ENCODE results near the gene CABP4. TPM values are rescaled to one million over a fixed set of nuclear protein-coding genes. Genes with fewer than 3 reads are reported as not detected.
"Not testable (repeated sequence)": the region's sequence is repeated elsewhere in the genome, so short reads cannot be mapped to it uniquely, and the experiment has no call there.

Gene CABP4
- total RNA-seq, 1 donor, result not detected

DNA sequence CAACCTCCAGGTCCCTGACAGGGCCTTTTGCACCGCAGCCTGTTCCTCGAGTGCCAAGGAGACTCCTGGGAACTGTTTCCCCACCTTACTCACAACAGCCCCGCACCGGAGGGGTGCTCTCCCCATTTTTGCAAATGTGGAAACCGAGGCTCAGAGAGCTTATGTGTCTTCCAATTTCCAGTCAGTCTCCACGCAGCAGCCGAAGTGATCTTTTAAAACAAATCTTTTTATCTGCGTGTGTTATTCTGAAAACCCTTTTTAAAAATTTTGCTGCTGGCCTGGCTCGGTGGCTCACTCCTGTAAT, 14.3 kb downstream of the CABP4 start:
- no peak for TF ChIP-seq CTCF (IDR thresholded peaks at IDR 0.05; ENCODE audit: extremely low read depth, low read depth, low read length)

DNA sequence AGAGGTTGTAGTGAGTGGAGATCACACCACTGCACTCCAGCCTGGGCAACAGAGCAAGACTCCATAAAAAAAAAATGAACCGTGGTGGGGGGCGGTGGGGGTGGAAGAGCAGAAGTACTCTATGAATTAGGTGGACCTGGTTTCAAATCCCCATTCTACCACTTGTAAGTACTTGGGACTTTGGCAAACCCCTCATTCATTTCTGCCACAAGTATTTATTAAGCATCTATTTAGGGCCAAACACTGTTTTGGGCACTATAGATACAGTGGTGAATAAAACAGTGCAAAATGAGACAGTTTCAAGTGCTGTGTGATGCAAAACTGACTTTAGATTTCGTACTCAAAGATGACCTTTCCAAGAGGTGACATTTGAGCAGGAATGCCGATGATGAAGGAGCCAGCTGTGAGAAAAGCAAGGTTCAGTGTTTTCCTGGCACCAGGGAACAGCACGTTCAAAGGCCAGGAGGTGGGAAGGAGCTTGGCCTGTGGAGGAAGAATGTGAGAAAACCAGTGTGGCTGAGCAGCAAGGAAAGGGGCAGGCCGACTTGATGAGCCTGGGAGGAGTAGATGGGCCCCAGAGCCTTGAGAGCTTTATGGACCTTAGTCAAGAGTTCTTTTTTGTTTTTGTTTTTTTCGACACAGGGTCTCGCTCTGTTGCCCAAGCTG, 15.3 kb downstream of the CABP4 start:
- no peaks in the 10 kb centered on the region for H3K27me3 ChIP-seq (ENCODE audit: insufficient read depth, low read length)
- DNase-seq (ENCODE audit: insufficient read length, low spot score, missing footprints), result peak; percentile 65

More for the DNA sequence above, 14.3 kb downstream of the CABP4 start:
- no peak for DNase-seq (ENCODE audit: insufficient read length, low spot score, missing footprints)
- Histone ChIP-seq H3K27ac (ENCODE audit: low read depth, low read length) (peak overlapping the region; percentile 84), H3K9me3 (ENCODE audit: low read depth, low read length) (no peaks in the 10 kb centered on the region), H3K36me3 (ENCODE audit: insufficient read depth, low read length) (no peaks in the 10 kb centered on the region), H3K27me3 (ENCODE audit: insufficient read depth, low read length) (no peaks in the 10 kb centered on the region), H4K20me1 (ENCODE audit: insufficient read depth, low read length) (no peaks in the 10 kb centered on the region), H2AFZ (ENCODE audit: low read length) (peak overlapping the region; percentile 99), H3K79me2 (ENCODE audit: insufficient read depth, low read length) (peaks cover 10% of the 10 kb centered on the region), H3K4me3 (ENCODE audit: insufficient read depth, low read length) (peak overlapping the region; percentile 86), H3K4me1 (ENCODE audit: insufficient read depth, low read length) (peaks cover 17% of the 10 kb centered on the region), H3K4me2 (ENCODE audit: insufficient read depth, low read length) (peak overlapping the region; percentile 96)

DNA sequence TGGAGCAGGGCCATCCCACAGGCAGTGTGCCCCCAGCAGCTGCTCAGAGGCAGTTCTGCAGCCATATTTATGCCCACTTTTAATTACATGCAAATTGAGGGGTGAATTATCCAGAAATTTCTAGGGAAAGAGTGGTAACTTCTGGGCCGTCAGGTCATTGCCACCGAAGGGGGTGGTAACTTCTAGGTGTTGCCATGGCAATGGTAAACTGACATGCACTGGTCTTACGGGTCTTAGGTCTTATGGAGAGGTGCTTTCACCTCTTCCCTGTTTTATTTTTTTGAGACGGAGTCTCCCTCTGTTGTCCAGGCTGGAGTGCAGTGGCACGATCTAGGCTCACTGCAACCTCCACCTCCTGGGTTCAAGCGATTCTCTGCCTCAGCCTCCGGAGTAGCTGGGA, 17.7 kb downstream of the CABP4 start:
- no peak overlapping the region for H2AFZ ChIP-seq (ENCODE audit: low read length)
- no peak for DNase-seq (ENCODE audit: insufficient read length, low spot score, missing footprints)
- H3K4me1 ChIP-seq (ENCODE audit: insufficient read depth, low read length), result peaks cover 10% of the 10 kb centered on the region
- H3K79me2 ChIP-seq (ENCODE audit: insufficient read depth, low read length), result peaks cover 6% of the 10 kb centered on the region
- H3K9me3 ChIP-seq (ENCODE audit: low read depth, low read length), result no peaks in the 10 kb centered on the region
- H3K4me2 ChIP-seq (ENCODE audit: insufficient read depth, low read length), result no peak overlapping the region
- H3K36me3 ChIP-seq (ENCODE audit: insufficient read depth, low read length), result no peaks in the 10 kb centered on the region
- no peaks in the 10 kb centered on the region for H4K20me1 ChIP-seq (ENCODE audit: insufficient read depth, low read length)
- no peak overlapping the region for H3K4me3 ChIP-seq (ENCODE audit: insufficient read depth, low read length)
- H3K27me3 ChIP-seq (ENCODE audit: insufficient read depth, low read length), result no peaks in the 10 kb centered on the region
- TF ChIP-seq CTCF (IDR thresholded peaks at IDR 0.05; ENCODE audit: extremely low read depth, low read depth, low read length), result no peak
- no peak overlapping the region for H3K27ac ChIP-seq (ENCODE audit: low read depth, low read length)

More for the DNA sequence above, 15.3 kb downstream of the CABP4 start:
- Histone ChIP-seq H3K4me3 (ENCODE audit: insufficient read depth, low read length) (no peak overlapping the region), H4K20me1 (ENCODE audit: insufficient read depth, low read length) (no peaks in the 10 kb centered on the region), H3K27ac (ENCODE audit: low read depth, low read length) (no peak overlapping the region), H3K4me1 (ENCODE audit: insufficient read depth, low read length) (peaks cover 13% of the 10 kb centered on the region), H3K79me2 (ENCODE audit: insufficient read depth, low read length) (peaks cover 10% of the 10 kb centered on the region), H3K9me3 (ENCODE audit: low read depth, low read length) (no peaks in the 10 kb centered on the region), H3K36me3 (ENCODE audit: insufficient read depth, low read length) (no peaks in the 10 kb centered on the region), H3K4me2 (ENCODE audit: insufficient read depth, low read length) (no peak overlapping the region), H2AFZ (ENCODE audit: low read length) (peak overlapping the region; percentile 56)
- TF ChIP-seq CTCF (IDR thresholded peaks at IDR 0.05; ENCODE audit: extremely low read depth, low read depth, low read length), result no peak

GRCh38 chr11:67476692-67477091, 21.5 kb downstream of the CABP4 start:
- H3K9me3 ChIP-seq (ENCODE audit: low read depth, low read length); H3K27me3 ChIP-seq (ENCODE audit: insufficient read depth, low read length); H4K20me1 ChIP-seq (ENCODE audit: insufficient read depth, low read length); H3K36me3 ChIP-seq (ENCODE audit: insufficient read depth, low read length); H2AFZ ChIP-seq (ENCODE audit: low read length); H3K4me1 ChIP-seq (ENCODE audit: insufficient read depth, low read length); H3K4me2 ChIP-seq (ENCODE audit: insufficient read depth, low read length); H3K79me2 ChIP-seq (ENCODE audit: insufficient read depth, low read length); DNase-seq (ENCODE audit: insufficient read length, low spot score, missing footprints); H3K27ac ChIP-seq (ENCODE audit: low read depth, low read length); H3K4me3 ChIP-seq (ENCODE audit: insufficient read depth, low read length): not testable (repeated sequence)

DNA sequence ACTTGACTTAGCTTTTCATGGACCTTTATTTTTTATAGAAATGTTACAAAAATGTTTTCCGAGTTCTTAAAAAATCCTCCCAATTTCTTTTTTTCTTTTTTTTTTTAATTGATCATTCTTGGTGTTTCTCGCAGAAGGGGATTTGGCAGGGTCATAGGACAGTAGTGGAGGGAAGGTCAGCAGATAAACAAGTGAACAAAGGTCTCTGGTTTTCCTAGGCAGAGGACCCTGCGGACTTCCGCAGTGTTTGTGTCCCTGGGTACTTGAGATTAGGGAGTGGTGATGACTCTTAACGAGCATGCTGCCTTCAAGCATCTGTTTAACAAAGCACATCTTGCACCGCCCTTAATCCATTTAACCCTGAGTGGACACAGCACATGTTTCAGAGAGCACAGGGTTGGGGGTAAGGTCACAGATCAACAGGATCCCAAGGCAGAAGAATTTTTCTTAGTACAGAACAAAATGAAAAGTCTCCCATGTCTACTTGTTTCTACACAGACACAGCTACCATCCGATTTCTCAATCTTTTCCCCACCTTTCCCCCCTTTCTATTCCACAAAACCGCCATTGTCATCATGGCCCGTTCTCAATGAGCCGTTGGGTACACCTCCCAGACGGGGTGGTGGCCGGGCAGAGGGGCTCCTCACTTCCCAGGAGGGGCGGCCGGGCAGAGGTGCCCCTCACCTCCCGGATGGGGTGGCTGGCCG, 22.3 kb downstream of the CABP4 start:
- H3K4me1 ChIP-seq (ENCODE audit: insufficient read depth, low read length); DNase-seq (ENCODE audit: insufficient read length, low spot score, missing footprints); H3K9me3 ChIP-seq (ENCODE audit: low read depth, low read length); H3K36me3 ChIP-seq (ENCODE audit: insufficient read depth, low read length); H2AFZ ChIP-seq (ENCODE audit: low read length); H3K4me3 ChIP-seq (ENCODE audit: insufficient read depth, low read length); H3K4me2 ChIP-seq (ENCODE audit: insufficient read depth, low read length); H3K27me3 ChIP-seq (ENCODE audit: insufficient read depth, low read length); H4K20me1 ChIP-seq (ENCODE audit: insufficient read depth, low read length); H3K27ac ChIP-seq (ENCODE audit: low read depth, low read length); H3K79me2 ChIP-seq (ENCODE audit: insufficient read depth, low read length): not testable (repeated sequence)

All from osteoblast (primary cell).